ENCODE results near the gene NOL4.
"Not testable (repeated sequence)": the region's sequence is repeated elsewhere in the genome, so short reads cannot be mapped to it uniquely, and the experiment has no call there.

Gene NOL4, protein sequence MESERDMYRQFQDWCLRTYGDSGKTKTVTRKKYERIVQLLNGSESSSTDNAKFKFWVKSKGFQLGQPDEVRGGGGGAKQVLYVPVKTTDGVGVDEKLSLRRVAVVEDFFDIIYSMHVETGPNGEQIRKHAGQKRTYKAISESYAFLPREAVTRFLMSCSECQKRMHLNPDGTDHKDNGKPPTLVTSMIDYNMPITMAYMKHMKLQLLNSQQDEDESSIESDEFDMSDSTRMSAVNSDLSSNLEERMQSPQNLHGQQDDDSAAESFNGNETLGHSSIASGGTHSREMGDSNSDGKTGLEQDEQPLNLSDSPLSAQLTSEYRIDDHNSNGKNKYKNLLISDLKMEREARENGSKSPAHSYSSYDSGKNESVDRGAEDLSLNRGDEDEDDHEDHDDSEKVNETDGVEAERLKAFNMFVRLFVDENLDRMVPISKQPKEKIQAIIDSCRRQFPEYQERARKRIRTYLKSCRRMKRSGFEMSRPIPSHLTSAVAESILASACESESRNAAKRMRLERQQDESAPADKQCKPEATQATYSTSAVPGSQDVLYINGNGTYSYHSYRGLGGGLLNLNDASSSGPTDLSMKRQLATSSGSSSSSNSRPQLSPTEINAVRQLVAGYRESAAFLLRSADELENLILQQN

DNA sequence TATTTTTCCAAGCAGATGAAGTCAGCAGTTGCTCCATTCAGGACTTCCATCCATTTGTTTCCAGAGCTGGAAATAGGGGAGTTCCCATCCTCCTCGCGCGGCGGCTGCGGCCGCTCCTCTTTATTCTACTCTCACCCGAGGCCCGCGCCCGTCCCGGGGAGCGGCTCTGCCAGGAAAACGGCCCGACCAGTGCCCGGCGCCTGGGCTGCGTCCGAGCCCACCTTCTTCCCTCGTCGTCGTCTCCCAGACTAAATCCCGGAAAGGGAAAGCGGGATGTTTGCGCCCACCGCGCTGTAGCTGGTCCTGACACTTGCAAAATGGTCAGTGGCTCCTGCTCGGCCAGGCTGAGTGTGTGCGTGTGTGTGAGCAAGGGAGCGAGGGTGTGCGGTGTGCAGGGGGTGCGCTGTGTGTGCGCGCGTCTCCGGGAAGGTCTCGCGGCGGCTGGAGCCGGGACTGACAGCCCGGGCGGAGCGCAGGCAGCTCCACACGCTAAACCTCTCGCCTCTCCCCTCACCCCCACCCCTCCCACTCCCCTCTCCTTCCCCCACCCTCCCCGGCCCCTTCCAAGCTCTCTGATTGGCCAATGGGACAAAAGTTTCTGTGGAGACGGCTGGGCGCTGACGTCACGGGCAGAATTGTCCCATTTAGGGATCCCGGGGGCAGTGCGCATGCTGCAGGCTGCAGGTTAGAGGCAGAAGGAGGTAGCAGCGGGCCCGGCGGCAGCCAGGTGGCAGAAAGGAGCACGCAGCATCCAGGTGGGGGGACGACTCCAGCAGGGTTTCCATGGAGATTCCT is at the start of gene NOL4:
Gene NOL4 (minus strand): TSS at position 491 of the 795 bp plus-strand sequence. CDS start 1,660 bp downstream, outside the sequence.
- DNase-seq: no peak

DNA sequence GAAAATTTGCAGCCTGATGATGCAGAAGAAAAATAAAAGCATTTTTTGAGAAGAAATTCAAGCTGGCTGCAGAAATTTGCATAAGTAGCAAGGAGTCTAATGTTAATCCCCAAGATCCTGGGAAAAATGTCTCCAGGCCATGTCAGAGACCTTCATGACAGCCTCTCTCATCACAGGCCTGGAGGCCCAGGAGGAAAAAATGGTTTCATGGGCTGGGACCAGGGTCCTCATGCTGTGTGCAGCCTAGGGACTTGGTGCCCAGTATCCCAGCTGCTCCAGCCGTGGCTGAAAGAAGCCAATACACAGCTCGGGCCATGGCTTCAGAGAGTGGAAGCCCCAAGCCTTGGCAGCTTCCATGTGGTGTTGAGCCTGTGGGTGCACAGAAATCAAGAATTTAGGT is 41.3 kb upstream of the NOL4 start:
- DNase-seq: not testable (repeated sequence)

DNA sequence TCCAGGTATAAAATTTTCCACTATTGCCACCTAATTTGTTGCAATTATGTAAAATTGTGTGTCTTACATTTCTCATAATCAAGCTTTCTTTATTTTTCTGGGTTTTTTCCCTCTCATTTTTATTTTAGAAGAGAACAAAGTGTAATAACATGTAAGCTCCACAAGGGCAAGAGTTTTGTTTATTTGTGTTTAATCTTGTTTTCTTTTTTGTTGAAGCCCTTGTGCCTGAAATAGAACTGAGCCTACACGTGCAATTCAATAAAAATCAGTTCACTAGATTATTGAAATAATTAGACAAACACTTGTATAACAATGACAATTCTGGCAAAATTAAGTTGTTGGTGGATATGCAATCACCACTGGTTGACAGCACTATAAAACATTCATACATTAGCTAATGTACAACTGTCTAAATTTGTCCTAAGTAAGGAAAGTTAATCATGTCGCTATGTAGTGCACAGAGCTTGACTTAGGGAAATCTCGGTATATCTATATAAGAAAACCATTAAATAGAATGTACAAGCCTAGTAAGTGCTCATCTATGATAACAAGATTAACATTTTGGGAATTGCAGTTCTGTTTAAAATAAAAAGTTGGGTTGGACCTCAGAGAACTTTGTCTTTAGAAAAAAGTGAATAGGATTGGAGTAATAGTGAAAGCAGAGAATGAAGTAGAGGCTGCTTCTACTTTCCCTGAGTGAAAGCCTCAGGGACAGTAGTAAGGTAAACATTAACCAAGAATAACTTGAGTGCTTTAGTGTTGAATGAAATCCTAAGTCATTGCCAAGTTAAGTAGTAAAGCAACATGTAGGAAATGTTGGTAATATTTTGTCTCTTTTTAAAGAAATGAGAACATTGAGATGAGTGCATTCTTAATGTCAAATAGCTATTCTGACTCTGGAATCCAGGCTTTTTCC is 37.4 kb upstream of the NOL4 start:
- DNase-seq: no peak

DNA sequence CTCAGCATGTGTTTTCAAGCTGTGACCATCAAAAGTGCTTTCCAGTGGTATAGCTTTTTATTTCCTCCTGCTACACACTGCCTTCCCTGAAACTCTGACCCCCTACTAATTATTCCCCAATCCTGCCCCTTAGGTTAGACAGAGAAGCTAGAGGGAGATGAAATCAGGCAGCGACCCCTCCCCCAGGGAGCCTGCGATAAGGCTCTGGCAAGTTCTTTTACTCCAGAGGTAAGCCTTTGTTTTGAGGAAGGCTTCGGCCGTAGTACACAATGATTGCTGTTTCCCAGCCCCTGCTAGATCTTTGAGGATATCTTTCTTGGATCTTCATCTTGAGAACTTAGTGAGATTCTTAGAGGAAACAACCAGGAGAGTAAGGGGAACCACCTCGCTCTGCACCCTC is 33.5 kb upstream of the NOL4 start:
- DNase-seq: no peak

DNA sequence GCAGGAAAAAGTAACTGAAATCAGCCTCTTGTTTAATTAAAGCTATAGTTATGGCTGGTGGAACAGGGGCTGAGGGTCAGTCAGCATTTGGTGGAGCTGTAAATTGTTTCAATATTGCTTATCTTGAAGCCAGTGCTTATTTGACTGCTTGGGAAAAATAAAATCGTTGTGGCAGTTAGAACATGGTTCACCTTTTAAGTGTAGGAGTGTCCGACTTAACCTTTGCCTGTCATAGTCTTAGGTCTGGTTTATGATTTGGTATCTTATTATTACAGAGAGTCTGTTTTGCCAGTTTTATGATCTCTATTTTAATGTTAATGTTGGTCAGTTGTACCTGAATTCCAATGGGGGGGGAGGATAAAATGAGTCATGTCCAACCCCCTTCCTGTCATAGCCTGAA is 27.2 kb upstream of the NOL4 start:
- no peak for DNase-seq

DNA sequence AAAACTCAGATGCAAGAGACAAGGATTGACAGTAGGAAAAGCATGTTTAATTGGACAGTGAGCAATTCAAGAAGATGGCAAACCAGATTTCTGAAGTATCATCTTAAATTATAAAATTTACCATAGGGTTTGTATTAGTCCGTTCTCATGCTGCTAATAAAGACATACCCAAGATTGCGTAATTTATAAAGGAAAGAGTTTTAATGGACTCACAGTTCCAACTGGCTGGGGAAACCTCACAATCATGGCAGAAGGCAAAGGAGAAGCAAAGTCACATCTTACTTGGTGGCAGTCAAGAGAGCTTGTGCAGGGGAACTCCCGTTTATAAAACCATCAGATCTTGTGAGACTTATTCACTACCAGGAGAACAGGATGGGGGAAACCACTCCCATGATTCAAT is 24.0 kb upstream of the NOL4 start:
- no peak for DNase-seq

DNA sequence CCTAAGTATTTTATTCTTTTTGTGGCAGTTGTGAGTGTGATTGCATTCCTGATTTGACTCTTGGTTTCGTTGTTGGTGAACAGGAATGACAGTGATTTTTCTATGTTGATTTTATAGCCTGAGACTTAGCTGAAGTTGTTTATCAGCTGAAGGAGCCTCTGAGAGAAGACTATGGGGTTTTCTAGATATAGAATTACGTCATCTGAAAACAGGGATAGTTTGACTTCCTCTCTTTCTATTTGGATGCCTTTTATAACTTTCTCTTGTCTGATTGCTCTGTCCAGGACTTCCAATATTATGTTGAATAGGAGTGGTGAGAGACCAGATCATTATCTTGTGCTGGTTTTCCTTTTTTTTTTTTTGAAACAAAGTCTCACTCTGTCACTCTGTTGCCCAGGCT is 18.0 kb upstream of the NOL4 start:
- no peak for DNase-seq

DNA sequence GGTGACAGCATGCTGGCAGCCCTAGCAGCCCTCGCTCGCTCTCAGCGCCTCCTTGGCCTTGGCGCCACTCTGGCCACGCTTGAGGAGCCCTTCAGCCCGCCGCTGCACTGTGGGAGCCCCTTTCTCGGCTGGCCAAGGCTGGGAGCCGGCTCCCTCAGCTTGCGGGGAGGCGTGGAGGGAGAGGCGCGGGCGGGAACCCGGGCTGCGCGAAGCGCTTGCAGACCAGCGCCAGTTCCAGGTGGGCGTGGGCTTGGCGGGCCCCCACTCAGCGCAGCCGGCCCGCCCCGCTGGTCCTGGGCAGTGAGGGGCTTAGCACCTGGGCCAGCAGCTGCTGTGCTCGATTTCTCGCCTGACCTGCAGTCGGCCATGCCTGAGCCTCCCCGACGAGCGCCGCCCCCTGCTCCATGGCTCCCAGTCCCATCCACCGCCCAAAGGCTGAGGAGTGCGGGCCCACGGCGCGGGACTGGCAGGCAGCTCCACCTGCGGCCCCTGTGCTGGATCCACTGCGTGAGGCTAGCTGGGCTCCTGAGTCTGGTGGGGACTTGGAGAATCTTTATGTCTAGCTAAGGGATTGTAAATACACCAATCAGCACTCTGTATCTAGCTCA is 9.2 kb upstream of the NOL4 start:
- DNase-seq: not testable (repeated sequence)

DNA sequence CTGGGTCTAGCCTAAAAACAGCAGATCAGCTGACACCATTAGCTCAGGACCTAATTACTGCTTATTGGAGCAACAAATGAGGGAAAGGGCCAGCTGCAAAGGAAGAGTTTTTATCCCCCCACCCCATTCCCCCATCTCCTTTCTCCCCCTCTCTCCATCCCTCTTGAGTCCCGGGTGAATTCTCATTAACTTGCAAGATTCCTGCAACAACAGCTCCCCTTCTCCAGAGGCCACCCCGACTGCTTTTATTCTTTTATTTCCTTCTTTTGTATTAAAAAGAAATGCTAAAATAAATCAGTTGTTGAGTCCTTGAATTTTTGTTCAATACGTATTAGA is 473 bp upstream of the NOL4 start:
- DNase-seq: no peak

DNA sequence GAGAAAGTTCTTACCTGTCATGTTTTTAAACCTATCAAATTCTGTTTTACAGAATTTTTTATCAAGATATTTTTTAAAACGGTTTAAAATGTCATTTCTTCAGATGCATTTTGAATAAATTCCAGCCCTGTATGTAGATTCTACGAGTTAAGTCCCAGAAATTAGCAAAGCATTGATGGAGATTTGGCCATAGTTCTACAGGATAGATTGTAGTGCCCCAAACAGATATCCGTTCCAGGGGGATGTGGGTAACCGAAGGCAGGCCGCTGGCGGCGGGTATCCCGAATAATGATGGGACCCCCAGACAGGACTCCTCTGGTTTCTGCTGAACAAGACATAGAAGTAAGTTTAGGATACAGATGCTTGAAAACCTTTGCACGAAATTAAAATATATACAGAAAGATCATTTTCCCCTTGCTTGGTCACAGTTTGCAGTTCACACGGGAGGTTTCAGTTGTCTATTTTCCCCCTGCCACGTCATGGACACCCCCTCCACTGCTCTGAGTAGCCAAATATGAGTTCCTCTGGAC is 755 bp downstream of the NOL4 start:
- DNase-seq: no peak

DNA sequence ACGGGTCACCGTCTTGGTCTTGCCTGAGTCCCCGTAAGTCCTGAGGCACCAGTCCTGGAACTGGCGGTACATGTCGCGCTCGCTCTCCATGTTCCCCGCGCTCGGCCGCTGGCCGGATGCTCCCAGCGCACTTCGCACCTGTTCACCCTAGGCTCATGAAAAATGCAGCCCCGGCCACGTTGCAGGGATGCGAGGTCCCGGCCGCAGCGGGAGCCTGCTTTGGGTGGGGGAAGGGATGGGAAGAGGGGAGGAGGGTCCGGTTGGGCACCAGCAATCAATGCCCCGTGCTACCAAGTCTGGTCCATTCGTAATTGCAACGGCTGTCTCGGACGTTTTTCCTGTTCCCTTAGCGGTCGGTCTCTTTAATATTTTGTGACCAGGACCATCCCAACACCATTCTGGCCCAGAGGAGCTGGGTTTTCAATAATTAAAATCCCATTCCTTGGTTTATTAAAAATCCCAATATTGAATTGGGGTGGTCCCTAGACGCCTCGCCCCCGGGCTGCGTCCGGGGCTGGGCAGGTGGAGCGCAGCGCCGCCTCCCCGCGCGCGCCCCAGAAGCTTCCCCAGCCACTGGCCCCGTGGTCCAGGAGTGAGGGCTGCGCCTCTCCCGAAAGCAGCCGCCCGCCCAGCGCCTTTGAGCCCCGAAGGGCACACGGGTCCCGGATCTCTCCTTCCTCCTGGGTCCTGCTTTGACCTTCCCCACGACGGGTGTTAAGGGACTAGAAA is 1.4 kb downstream of the NOL4 start:
- no peak for DNase-seq

DNA sequence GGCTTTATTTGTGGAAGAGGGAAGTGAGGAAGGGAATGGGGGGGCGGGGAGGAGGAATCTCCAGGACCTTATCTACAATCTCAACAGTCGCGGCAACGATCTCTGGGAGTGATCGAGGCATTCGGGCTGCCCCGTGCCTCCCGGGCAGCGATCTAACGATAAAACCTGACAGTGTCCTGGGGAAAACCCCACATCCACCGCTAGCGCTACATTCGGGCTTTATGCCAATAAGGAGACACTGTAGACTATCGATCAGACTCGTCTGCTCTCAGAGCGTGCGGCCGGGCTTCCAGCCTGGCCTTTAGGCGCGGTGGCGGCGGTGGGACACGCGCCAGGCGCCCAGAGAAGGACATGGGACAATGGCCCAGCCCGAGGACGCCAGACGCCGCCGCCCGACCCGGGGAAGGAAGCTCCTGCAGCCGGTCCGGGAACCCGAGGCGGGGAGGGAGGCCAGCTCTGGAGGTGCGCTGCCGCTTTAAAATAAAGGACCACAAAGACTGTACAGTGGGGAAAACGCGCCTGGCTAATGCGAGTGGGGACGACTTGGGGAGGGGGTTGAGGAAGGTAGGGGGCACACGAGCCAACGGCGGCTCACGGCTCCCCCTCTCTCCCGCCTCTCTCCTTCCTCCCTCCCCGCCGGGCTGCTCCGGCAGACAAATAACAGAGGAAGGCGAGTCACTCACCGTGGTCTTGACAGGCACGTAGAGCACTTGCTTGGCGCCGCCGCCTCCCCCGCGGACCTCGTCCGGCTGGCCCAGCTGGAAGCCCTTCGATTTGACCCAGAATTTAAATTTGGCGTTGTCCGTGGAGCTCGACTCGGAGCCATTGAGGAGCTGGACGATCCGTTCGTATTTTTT is 2.2 kb downstream of the NOL4 start:
- DNase-seq: no peak

DNA sequence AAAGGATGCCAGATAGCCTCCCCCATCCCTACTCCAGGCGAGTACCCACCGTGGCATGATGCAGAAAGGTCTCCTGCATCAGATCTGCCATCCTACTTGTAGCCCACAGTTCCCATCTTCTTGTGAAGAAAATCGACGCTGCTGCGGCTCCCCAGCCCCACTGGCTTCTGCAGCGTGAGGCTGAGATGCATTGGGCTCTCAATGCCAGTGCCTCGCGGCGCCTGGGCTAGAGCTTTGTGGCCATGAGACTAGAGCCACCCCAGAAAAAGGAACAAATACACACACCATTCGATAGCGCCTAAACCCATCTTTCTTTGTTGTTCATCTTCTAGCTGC is 2.8 kb downstream of the NOL4 start:
- DNase-seq: no peak

DNA sequence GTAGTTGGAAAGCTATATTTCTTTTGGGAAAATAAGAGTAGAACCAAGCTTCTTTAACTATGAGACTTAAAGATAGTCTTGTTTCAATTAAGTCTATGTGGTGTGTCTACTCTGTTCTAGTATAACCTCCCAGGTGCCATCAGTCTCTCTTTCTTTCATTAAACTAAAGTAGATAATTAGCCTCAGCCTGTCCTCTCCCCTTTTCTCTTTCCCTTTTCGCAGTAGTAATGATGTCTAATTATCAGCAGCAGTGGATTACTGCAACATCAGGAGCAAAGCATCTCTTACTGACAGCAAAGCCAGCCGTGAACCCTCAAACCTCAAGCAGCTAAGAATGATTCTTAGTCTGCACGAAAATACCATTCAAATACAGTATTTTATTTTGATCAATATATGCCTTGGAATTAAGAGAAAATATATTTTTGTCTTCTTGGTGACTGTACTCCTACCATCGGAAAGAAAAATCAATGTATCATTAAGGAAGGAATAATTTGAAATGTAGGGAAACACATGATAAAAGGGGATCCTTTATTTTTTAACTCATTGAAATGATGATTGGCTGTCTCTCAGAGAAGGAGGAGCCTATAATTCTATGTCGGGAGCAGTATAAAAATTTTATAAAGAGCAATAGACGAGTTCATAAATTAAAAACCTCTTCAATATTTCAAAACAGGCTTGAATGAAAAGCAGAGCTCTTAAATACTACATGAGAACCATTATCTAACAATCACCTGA is 4.5 kb downstream of the NOL4 start:
- no peak for DNase-seq

DNA sequence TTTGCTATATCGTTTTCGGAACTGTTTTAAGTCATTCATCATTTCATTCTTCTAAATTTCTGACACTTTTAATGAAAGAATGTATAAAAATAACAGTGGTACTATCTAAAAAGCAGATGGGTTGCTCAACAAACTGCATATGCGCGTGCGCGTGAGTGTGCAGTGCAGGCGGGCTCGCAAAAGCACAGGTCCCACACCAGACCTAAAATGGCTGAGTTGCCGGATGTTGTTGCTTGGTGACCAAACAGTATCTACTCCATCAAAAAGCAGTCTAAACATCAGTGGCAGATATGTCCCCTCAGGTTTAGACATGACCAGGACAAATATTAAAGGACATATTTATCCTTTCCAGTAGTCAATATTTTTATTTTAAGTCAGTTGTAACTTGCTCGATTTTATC is 5.1 kb downstream of the NOL4 start:
- DNase-seq: no peak

DNA sequence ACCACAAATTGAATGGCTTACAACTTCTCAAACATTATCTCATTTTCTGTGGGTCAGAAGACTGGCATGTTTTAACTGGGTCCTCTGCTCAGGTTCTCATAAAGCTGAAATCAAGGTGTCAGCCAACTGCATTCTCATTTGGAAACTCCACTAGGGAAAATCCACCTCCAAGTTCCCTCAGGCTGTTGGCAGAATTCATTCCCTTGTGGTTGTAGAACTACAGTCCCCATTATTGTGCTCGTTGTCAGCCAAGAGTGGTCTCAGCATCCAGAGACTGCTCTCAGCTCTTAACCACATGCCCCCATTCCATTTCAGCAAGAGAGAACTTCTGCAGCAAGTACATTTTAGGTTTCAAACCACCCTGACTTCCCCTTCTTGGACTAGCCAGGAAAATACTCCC is 12.2 kb downstream of the NOL4 start:
- no peak for DNase-seq

DNA sequence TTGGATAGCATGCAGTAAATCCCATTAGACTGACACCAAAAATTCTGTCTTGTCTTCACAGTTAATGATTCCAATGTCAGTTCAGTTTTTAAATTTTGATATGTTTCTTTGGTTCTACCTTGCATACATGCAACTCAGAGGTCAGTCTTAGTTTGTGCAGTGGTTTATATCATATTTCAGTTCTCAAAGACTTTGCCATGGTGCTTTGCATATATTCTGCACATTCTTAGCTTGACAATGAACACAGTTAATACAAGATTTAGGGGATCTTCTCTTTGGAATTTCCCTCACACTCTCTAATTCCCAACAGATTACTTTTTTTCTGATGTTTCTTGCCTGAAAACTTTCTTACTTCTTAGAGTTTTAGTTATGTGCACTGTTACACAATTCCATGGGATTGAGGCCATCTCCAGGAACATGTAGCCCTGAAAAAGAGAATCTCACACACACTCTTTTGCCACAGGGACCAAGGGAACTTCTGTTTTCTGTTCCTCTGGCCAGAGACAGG is 17.3 kb downstream of the NOL4 start:
- DNase-seq: no peak

DNA sequence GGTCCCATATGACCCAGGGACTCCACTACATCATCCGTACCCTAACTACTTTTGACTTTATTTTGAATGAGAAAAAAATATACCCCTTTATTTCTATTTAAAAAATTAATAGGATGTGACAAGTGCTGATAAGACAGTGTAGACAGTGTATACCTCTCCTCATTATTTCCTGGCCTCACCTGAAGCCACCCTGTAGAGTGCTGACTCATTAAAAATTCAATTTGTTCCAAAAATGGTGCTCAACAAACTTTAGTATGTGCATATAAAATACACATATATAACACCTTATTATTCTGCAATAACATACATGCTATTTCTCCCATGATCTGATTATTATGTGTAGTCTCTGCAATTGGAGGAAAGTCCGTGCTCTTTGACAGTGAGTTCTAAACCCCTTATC is 20.8 kb downstream of the NOL4 start:
- no peak for DNase-seq

DNA sequence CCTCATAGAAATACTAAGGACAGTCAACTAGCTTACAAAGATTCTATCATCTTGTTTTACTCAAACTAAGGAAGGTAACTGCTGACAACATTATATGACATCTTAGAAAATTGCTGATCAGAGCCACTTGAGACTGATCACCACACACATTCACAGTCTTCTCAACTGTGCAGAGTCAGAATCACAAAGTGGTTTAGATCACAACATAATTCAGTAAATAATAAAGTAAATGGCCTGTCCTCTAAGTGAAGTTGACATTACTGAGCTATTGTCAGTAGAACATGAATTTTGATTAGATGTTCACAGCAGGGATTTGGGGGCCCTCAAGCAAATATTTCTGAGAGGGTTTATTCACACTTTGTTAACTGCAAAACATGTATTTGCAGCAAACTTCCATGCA is 28.5 kb downstream of the NOL4 start:
- no peak for DNase-seq

DNA sequence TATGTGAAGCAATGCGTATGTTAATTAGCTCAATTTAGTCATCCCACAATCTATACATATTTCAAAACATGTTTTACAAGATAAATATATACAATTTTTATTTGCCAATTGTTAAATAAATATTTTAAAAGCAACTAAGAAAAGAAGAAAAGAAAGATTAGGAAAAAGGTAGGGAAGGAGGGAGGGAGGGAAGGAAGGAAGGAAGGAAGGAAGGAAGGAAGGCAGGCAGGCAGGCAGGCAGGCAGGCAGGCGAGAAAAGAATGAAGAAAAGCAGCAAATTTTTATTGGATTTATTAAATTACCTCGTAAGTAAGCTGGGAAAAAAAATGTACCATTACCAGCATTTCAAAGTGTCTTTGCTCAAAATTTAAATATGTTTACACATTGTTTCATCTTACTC is 30.5 kb downstream of the NOL4 start:
- no peak for DNase-seq
